GM18868 (cell line): Measurements from ENCODE around the gene LYRM4.

ENCODE experiments used
- ATAC-seq: cut with Tn5 transposase; IDR thresholded peaks from one replicate; pipeline ENCODE4 v1.9.1; 2021; ENCODE audit warnings: mild to moderate bottlenecking, moderate library complexity; ENCODE audit not compliant: unreplicated experiment

LYRM4 gene

DNA sequence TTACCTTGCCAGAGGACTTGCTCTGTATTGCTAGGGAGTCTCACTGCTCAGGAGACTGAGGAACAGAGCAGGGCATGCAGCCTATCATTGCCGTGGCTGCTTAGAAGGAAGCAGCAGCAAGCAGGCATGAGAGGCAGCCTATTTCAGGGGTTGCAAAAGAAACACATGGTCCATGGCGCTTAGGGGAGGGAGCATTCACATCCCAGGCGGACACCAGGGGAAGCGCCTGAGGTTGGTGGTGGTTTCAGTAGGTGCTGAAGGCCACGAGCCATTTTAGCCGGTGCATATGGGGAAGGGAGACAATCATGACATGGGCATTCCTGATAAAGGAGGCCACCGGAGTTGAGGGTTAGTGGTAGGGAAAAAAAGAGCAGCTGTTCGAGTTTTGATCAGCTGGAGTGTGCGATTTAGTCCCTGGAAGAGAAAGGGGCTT, 21.5 kb upstream of the LYRM4 start:
- no peak for ATAC-seq

DNA sequence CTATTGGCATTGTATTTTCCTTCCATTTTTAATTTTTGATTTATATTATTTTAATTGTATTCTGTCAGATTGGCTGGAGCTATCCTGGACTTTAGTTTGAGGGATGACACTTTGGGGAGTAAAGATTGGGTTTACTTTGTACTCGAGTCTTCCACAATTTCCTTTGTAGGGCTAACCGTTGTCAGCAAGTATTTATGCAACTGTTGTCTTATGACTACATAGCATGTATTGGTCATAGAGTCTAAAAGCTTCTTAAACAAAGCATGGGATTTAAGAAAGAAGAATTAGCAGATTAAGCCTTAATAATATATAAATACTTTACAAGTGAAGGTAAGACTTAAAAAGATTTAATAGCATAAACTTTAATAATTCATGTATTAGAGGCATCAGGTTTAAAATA, 20.2 kb upstream of the LYRM4 start:
- ATAC-seq = no peak

DNA sequence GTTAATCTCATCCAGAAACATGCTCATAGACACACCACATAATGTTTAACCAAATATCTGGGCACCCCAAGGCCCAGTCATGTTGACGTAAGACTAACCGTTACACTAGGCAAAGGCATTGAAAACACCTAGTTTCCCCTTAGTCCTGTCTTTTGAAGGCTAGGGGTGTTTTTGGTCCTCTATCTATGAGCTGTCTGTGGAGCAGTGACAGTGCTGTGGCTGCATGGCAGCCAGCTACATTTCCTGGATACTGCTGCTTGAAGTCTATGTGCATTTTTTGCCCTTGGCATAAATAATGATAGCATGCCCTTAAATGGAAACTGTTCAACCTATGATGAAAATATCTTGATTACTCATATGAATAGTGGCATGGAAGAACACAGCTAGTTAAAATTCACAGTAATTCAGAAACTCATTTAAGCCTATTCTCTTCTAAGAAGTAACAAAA, 19.2 kb upstream of the LYRM4 start:
- ATAC-seq = peak; percentile 41

DNA sequence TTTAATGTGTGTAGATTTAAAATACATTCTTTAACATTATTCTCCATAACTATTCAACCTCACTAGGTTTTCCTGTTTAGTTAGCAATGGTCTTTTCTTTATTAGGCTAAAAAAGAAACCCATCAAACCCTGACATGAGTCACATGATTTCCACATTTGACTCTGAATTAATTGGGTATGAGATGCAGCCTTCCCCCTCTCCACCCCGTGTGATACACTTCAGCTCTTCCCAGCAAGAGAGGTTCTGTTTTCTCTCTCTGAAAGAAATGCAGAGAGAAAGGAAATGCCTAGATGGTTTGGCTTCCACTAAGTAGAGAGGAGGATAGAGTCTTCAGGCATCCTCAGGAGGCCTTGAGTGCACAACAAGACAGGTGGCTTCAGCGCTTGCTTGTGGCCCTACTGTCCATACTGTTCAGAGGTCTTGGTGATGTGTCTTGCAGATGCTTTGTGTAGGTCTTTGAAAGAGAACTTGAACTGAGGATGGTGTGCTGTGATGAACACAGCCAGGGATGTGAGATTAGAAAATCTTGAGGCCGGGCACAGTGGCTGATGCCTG, 17.9 kb upstream of the LYRM4 start:
- no peak for ATAC-seq

DNA sequence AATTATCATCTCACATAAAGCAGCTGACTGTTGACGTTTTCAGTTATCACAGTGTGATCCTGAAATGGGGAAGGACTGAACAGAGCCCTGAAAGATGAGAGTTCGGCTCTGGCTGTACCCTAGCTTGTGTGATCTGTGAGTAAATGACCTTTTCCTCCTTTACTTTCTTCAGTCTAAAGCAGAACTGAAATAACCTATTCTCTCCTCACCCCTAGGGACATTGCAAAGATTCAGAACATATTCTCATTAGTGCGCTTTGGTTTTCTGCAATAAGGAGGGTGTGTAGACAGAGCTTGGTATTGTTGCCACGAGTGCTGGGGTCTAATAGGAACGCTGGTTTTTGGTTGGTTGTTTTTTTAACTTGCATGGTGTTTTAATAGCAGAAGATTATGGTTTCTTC, 17.3 kb upstream of the LYRM4 start:
- peak; percentile 72 for ATAC-seq

DNA sequence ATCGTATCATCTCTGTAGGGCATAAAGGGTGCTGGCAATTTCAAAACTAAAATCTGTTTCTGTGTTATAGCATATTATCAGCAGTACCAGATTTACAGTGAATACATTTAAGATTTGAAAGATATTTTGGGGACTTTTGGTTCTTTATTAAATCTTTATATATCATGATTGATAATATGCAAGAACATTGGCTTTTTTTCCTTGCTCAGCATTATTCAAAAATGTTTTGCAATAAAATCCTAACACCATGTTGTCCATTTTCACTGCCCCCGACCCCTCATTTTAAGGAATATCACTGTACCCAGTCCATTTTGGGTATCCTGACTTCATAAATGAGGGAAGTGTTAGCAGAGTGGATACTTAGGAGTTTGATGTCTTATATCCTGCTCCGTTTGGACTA, 16.8 kb upstream of the LYRM4 start:
- ATAC-seq = no peak

DNA sequence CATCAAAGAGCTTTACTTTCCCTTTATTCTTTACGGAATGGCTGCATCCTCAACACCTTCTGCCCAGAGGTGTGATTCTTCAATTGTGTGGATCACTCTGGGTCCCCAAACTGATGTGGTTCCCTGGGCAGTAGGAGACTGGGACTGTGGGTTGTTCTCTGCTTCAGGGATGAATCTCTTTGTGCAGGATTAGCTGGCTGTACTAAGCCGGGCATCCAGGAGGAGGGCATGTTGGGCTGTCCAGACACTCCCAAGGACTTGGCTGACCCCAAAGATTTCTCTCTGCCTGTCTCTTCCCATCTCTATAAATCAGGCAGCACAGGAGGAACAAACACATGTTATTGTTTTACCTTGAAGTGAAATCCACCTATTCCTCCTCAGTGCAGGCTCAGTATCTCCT, 15.8 kb upstream of the LYRM4 start:
- no peak for ATAC-seq

DNA sequence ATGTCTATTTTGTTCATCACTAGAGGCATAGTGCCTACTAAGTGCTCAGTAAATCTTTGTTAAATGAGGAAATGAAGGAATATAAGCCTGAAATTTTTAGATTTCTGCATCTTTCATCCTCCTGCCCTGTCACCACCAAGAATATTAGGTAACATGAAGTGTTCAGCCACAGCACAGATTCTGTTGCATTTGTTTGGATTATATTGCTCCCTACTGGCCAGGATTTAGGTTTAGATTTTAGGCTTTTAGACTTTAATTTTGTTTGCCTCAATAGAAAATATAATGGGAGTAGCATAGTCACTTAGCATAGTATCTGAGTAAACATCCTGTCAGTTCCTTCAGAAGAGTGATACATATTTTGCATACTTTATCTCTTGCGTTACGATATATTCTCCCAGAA, 14.7 kb upstream of the LYRM4 start:
- ATAC-seq = no peak

DNA sequence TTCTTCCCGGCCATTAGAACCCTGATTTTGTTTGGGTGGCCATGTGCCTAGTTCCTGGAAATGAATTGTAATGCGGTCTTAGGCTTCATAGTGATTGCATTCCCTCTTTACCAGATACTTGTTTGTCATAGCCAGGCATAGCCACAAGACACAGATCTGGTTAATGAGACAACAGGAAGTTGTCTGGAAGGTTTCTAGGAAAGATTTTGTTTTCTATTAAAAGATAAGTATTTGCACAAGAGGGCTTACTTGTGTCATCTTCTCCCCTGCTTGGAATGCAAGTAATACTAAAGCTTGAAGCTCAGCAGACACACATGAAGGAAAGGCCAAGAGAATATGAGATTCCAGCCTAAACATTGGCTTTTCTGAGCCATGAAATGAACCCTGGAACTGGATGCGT, 13.5 kb upstream of the LYRM4 start:
- no peak for ATAC-seq

DNA sequence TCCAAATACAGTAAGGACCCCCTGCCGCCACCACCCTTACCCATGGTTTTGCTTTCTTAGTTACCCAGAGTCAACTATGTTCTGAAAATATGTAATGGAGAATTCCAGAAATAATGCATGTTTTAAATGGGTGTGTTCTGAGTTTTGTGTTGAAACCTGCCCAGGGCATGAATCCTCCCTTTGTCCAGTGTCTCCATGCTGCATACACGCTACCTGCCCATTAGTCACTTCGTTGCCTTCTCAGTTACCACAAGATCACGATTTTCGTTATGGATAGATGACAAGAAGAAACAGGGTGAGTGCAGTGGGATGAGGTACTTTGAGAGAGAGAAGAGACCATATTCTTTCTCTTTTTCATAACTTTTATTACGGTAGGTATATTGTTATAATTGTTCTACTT, 11.2 kb upstream of the LYRM4 start:
- no peak for ATAC-seq

DNA sequence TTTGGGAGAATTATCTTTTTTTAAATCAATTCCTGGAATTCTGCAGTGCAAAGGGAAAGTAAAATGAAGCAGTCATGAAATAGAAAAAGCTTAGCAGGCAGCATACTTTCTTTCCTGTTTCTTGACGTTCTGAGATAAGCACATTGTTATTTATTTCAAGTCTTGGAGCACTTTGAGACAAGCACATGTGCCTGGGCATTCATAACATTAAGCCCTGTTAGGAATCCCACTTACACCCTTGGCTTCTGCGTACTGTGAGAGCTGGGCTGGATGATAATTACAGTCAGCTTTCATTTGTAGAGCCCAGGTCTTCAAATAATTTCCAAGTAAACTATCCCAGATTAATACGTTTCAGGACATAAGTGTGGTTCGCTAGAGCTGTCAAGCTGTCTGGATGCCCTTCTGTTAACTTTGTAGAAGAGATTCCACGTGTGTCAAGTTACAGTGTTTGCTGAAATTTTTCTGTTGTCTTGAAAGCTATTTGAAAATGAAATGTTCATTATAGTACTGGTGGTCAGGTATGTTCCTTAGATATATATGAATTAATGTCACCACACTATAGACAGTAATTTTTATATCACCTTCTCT, 9.4 kb upstream of the LYRM4 start:
- ATAC-seq = no peak

DNA sequence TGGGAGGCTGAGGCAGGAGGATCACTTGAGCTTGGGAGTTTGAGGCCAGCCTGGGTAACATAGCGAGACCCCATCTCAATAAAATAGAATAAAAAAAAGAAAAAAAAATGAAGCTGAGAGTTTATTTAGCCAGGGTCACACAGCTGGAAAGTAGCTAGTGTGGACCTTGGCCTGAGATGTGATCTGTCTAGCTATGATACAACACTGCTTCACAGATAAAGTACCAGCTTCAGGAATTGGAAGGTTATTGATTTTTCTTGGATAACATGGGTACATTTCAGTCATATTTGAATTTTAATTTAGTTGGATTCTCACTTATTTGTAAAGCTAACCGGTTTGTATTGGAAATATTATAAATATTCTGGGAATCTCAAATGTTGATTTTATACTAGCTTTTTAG, 5.7 kb upstream of the LYRM4 start:
- no peak for ATAC-seq

DNA sequence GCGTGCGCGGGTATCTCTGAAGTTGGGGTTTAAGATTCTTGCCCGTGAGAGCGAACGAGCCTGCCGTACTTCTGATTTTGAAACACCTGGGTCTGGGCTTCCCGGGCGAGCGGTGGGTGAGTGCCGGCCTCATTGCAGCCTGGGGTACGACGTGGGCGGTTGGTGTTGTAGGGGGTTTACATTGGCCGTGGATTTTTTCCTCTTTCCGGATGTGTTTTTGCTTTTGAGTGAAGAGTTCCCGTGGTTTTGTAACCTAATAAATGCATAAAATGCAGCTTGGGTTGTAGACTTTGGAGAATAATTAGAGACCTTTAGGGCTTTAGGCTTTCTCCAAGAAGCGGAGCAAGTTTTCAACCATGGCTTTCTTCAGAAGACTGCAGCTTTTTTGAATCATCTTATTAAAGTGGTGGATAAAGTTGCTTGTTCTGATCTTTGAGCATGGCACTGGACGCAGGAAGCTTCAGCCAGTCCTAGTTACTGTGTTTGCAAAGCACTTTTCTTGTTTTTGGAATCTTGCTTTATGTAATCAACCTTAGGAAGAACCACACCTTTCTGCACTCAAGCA, 877 bp upstream of the LYRM4 start:
- ATAC-seq = no peak

DNA sequence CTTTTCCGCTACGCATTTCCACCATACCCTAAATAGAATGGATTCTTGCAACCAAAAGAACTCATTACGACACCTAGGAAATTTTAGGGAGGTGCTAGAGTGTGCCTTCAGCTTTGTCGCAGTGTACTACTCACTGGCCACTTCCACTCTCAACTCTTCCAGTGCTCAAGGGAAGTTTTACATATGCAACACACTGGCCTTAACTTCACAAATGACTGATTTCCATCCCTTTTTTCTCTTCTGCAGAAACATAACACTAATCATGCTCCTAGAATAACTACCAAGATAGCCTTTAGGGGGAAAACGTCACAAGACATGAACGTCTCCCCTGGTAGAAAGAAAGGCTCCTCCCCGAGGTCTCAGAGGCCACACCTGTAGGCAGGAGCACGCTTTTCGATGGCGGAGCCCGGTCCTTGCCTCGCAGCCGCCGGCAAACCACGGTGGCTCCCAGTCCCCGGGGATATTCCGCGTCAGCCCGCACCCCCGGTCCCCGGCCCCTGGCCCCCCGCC, 584 bp downstream of the LYRM4 start:
- ATAC-seq = peak; percentile 73

DNA sequence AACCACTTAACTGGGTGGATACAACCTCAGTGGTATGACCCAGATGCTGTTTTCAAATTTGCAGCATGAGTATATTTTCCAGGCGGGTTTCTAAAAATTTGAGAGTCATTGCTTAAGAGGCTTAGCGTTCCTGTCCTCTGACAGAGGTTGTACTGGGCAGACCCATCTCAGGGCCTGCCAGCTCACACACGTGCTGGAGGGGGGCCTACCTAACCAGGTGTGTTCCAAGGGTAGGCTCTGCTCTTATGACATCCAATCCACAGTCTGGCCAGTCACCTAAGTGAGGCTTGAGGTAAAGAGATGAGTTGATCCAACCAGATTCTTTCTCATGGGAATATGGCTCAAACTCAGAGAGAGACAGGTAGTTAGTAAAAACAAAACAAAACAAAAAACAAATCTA, 1.3 kb downstream of the LYRM4 start:
- no peak for ATAC-seq

DNA sequence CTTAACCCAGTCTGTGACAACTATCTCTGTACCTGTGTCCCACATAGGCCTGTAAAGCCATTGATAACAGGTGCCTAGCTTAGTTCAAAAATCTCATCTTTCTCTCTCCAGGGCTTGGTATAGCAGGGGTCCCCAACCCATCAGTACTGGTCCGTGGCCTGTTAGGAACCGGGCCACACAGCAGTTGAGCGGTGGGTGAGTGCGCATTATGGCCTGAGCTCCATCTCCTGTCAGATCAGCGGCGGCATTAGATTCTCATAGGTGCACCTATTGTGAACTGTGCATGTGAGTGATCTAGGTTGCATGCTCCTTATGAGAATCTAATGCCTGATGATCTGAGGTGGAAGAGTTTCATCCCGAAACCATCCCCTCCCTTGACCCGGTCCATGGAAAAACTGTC, 3.4 kb downstream of the LYRM4 start:
- ATAC-seq = no peak

DNA sequence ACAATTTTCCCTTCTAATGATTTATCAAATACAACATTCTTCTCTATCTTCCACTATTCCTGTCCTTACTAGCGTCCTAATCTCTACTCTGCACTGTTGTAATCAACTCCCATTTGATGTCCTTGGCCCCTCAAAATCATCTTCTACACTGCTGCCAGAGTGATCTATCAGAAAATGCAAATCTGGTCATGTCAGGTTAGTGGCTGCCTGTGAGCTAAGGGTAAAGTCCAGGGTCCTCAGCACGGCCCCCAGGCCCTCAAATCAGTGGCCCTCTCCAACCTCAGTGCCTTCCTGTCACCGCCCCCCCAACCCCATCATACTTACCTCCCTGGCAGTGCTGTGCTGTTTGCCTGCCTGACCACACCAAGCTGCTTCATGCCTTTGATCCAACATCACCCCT, 3.8 kb downstream of the LYRM4 start:
- no peak for ATAC-seq

DNA sequence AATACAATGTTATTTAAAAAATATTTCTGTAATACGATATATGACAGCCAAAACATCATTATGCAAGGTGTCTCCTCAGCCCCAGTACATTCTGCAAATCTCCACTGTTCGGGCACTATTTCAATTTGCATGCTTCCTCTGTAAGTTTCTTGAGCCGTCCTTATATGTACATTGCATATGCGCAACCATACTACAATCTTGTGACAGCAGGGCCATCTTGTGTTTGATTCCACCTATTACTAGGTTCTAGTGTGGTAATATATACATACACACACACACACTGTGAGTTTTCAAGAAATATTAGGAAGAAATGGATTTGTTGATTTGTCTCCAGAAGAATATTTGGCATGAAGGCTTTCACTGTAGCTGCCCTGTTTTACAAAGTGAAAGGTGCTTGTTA, 9.8 kb downstream of the LYRM4 start:
- ATAC-seq = no peak

DNA sequence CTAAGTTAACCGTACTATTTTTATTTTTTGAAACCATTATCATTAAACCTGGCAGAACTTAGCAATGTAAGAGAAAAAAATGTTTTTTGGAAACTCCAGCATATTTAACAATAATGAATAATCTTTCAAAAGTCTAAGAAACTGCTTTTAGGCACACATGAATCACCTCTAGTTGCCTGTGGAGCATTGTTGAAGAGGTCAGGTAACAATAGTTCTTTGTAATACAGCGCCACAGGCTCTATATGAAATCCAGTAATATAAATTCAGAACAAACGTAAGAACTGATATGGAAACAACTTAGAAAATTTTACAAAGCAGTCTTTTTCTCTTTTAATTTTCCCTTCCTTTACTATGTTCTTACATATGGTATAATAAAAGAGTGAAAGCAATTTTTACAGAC, 10.3 kb downstream of the LYRM4 start:
- no peak for ATAC-seq

DNA sequence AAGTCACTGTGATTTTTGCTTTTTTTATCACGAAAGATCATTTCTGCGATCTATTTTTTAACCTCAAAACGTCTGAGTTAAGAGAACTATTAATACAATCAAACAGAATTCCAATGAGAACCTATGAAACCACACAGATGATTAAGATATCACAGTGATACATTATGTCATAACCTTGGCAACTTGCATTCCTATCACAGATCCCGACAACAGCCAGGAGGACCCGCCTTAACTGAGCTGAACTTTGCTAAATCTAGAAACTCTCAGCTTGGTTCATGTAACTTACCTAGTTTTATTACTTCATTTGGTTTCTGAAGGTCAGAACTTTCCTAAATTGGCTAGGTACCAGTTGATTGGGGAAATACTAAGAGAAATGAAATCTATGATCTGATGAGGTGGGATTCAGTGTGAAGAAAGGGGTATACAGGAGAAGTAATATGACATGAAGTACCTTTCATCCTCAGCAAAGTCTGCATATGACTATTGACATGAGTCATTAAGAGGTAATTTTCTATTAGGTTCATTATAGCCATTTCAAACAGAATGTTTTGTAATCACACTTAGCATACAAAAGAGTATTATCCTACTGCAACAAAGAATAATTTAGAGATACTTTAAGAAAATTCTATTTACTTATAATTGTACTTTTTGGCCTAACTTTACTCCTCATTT, 11.2 kb downstream of the LYRM4 start:
- no peak for ATAC-seq

DNA sequence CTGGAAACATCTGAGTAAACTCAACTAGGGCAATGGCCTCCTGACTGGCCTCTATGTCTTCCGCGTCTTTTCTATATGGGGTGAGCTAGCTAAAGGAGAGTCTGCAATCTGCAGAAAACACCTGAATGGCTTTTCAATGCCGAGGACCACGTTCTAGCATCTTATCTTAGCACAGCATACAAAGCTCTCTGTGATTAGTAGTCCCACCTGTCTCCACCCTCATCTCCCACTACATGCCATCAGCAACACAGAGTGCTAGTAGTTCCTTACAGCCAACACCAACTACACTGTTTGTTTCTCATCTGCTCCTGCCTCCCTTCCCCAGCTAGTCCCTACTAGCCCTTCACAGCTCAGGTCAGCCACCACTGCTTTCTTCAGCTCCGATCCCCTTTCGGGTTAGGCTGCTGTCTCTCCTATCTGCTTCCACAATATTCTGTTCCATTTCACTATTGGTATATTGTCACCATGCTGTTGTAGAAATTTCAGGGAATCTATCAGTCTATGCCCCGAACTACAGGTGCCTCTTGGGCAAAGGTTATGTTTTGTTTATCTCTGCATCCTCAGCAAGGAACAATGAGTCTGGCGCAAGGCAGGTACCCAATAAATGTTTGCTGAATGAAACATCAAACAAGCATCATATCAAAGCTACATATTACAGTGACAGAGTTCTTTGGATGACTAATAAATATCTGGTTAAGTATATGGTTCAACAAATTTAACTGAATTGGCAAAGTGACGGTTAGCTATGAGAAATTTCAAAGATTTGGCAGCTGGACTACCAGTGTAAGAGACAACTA, 12.2 kb downstream of the LYRM4 start:
- ATAC-seq = no peak
